HepG2 (cell line): Measurements from ENCODE around the gene TPGS1. TPM values are rescaled to one million over a fixed set of nuclear protein-coding genes. Genes with fewer than 3 reads are reported as not detected.

Source experiments
- ATAC-seq: fragments of 200-7000 bp; cut with Tn5 transposase; 3 replicates; pipeline ENCODE4 v1.9.1; 2020; ENCODE audit warnings: mild to moderate bottlenecking, moderate library complexity
- Bru-seq: library from RNA; stranded (reverse); fragments of 400-500 nt; gene quantifications from one replicate; lab custom pipeline; 2021; lab: Mats Ljungman, UMichigan
- BruChase-seq, 2 experiments: library from RNA; stranded (reverse); fragments of 400-500 nt; gene quantifications; one replicate each; lab custom pipeline; 2021; lab: Mats Ljungman, UMichigan
- BruUV-seq: library from RNA; stranded (reverse); fragments of 400-500 nt; replicated peaks from 2 replicates; lab custom pipeline; 2021; lab: Mats Ljungman, UMichigan
- CTCF ChIA-PET: fragments of 300-600 bp; formaldehyde crosslinking; extraction: SDS; loops from one replicate; lab custom pipeline; 2021; ENCODE audit warnings: low total read pairs, inconsistent platforms, low intra/inter-chr PET ratio; lab: Yijun Ruan, JAX
- POLR2A ChIA-PET: fragments of 350-600 bp; sonication (Branson Sonifier 250); formaldehyde crosslinking; loops from one replicate; lab custom pipeline; 2020; ENCODE audit warnings: antibody characterized with exemption, inconsistent platforms; lab: Yijun Ruan, JAX
- DNase-seq: peaks from one replicate; pipeline ENCODE4 v3.0.0-alpha.2; 2015; ENCODE audit warnings: low spot score
- FAIRE-seq: peaks from 3 replicates; lab custom pipeline; 2011; peaks lifted over from hg19 to GRCh38; lab: Jason Lieb, UNC
- H2AFZ ChIP-seq: one replicate; pipeline ENCODE4 v1.6.1; 2011; ENCODE audit warnings: low read length, inconsistent platforms
- H3K27ac ChIP-seq: fragments of 300-600 bp; 3 replicates; pipeline ENCODE4 v1.8.0; 2011; ENCODE audit warnings: mixed run types, mild to moderate bottlenecking, mixed read lengths, low read length, inconsistent platforms; ENCODE audit not compliant: insufficient read depth; ENCODE audit errors: extremely low read length
- H3K27me3 ChIP-seq, 2 experiments: fragments of 200-600 bp in 1 of 2; 2 replicates in 1 of 2; 3 replicates in 1 of 2; pipeline versions ENCODE4 v1.6.0 to v1.8.0; 2011; ENCODE audit warnings: low read length in 2 of 2, mild to moderate bottlenecking in 2 of 2, moderate library complexity in 2 of 2, inconsistent platforms in 1 of 2; ENCODE audit not compliant: insufficient read depth in 2 of 2, control insufficient read depth in 1 of 2
- H3K36me3 ChIP-seq, 2 experiments: fragments of 200-600 bp in 1 of 2; replicated peaks in 1 of 2; 2 replicates in 1 of 2; 3 replicates in 1 of 2; pipeline versions ENCODE4 v1.5.1 to v1.8.0; 2011; ENCODE audit warnings: low read length in 2 of 2, inconsistent platforms in 1 of 2; ENCODE audit not compliant: insufficient read depth in 2 of 2, control insufficient read depth in 1 of 2
- H3K4me1 ChIP-seq: 2 replicates; pipeline ENCODE4 v1.5.1; 2012; ENCODE audit warnings: low read length, inconsistent platforms; ENCODE audit not compliant: insufficient read depth
- H3K4me2 ChIP-seq: 2 replicates; pipeline ENCODE4 v1.6.0; 2011; ENCODE audit warnings: low read depth, low read length, inconsistent platforms
- H3K4me3 ChIP-seq, 3 experiments: fragments of 200-600 bp in 1 of 3; sonication (generic), shearing (Covaris generic) in 1 of 3; replicated peaks in 1 of 3; 2 replicates each; pipeline ENCODE4 v1.5.1; 2011 to 2016; ENCODE audit warnings: low read length in 3 of 3, inconsistent platforms in 2 of 3, low read depth in 2 of 3, mild to moderate bottlenecking in 2 of 3, control low read depth in 1 of 3, mixed read lengths in 1 of 3; ENCODE audit not compliant: insufficient read depth in 1 of 3
- H3K79me2 ChIP-seq: one replicate; pipeline ENCODE4 v1.6.1; 2011; ENCODE audit warnings: low read length, inconsistent platforms; ENCODE audit not compliant: insufficient read depth
- H3K9ac ChIP-seq: 2 replicates; pipeline ENCODE4 v1.6.0; 2011; ENCODE audit warnings: mild to moderate bottlenecking, low read depth, low read length, inconsistent platforms; ENCODE audit not compliant: insufficient read depth
- H3K9me3 ChIP-seq: 2 replicates; pipeline ENCODE4 v1.5.1; 2012; ENCODE audit warnings: mild to moderate bottlenecking, low read length
- H4K20me1 ChIP-seq: 2 replicates; pipeline ENCODE4 v1.6.0; 2011; ENCODE audit warnings: inconsistent platforms, mild to moderate bottlenecking, low read length, moderate library complexity; ENCODE audit not compliant: insufficient read depth
- IRF2 ChIP-seq: IDR thresholded peaks from 2 replicates; pipeline ENCODE4 v1.6.1; 2018; ENCODE audit warnings: missing genetic modification reagents, missing compliant biosample characterization
- KMT2B ChIP-seq: IDR thresholded peaks from 2 replicates; pipeline ENCODE4 v1.6.1; 2016; ENCODE audit warnings: missing genetic modification reagents, missing compliant biosample characterization
- NFYC ChIP-seq: IDR thresholded peaks from 2 replicates; pipeline ENCODE4 v1.6.1; 2016; ENCODE audit warnings: missing genetic modification reagents, missing compliant biosample characterization
- PITX1 ChIP-seq: sonication (generic); formaldehyde crosslinking; IDR thresholded peaks from 2 replicates; pipeline ENCODE4 v1.5.1; 2020; ENCODE audit warnings: mild to moderate bottlenecking, missing genetic modification reagents
- SP5 ChIP-seq: IDR thresholded peaks from 2 replicates; pipeline ENCODE4 v1.6.1; 2016; ENCODE audit warnings: low read depth, borderline replicate concordance
- SUZ12 ChIP-seq: fragments of 150-350 bp; IDR thresholded peaks from 2 replicates; pipeline ENCODE4 v1.6.1; 2014; ENCODE audit warnings: low read depth, low read length
- ZNF7 ChIP-seq: IDR thresholded peaks from 2 replicates; pipeline ENCODE4 v1.6.1; 2016; ENCODE audit warnings: missing biosample characterization, missing genetic modification reagents
- ZNF709 ChIP-seq: sonication (generic); formaldehyde crosslinking; IDR thresholded peaks from 2 replicates; pipeline ENCODE4 v1.5.0; 2020; ENCODE audit warnings: mild to moderate bottlenecking, missing genetic modification reagents
- WGBS: methylation state at CpG from one replicate; pipeline ENCODE4 v1.1.6; 2017; ENCODE audit warnings: low lambda C conversion rate; 5-methylcytosine and 5-hydroxymethylcytosine counted together
- in situ Hi-C: cut with HindIII; loops from 2 replicates; pipeline ENCODE4 v1.10.0; 2017; ENCODE audit warnings: low pct_unique_long_range_greater_than_20kb; ENCODE audit not compliant: extremely low pct_ligation_motif_present
- intact Hi-C: fragments of 100-400 bp; cut with micrococcal nuclease; formaldehyde crosslinking; loops from one replicate; pipeline ENCODE4 v1.10.0; 2022; ENCODE audit not compliant: unreplicated experiment
- long read RNA-seq, 2 experiments: library from RNA in 1 of 2; library from polyadenylated mRNA in 1 of 2; stranded (forward) in 1 of 2; unstranded in 1 of 2; transcript quantifications; one replicate each; pipeline ENCODE4 v2.0.0, GENCODE V29; 2019 to 2022
- polyA minus RNA-seq, 3 experiments: library from RNA; depleted of rRNA, polyadenylated mRNA; stranded (reverse); fragments of >200 nt; gene quantifications; 2 replicates each; pipeline ENCODE4 v1.2.3, GENCODE V29; 2011; ENCODE audit warnings: low replicate concordance in 1 of 3
- polyA plus RNA-seq, 8 experiments: library from polyadenylated mRNA; depleted of rRNA in 3 of 8; stranded (reverse) in 7 of 8; unstranded in 1 of 8; fragments of >200 nt; fragmentation: Illumina TruSeq in 4 of 8; extraction: Trizol in 4 of 8; gene quantifications; 2 replicates each; pipeline versions ENCODE4 v1.2.1 to v1.2.3, GENCODE V29; 2011 to 2016; ENCODE audit warnings: low read depth in 4 of 8, missing spikeins in 1 of 8, mixed read lengths in 1 of 8; ENCODE audit not compliant: insufficient read depth in 1 of 8
- total RNA-seq, 5 experiments: library from RNA; depleted of rRNA; stranded (reverse); fragments of >200 nt; fragmentation: Illumina TruSeq; extraction: Trizol; gene quantifications; 2 replicates each; pipeline ENCODE4 v1.2.3, GENCODE V29; 2016; ENCODE audit warnings: low read depth in 1 of 5
- TF ChIP-seq, protein P1 (sequence below), 2 experiments: IDR thresholded peaks; 2 replicates each; pipeline ENCODE4 v1.6.1; 2011 to 2012; ENCODE audit warnings: low read length in 2 of 2, borderline replicate concordance in 1 of 2, low read depth in 1 of 2, mild to moderate bottlenecking in 1 of 2, moderate library complexity in 1 of 2

TPGS1 gene, protein sequence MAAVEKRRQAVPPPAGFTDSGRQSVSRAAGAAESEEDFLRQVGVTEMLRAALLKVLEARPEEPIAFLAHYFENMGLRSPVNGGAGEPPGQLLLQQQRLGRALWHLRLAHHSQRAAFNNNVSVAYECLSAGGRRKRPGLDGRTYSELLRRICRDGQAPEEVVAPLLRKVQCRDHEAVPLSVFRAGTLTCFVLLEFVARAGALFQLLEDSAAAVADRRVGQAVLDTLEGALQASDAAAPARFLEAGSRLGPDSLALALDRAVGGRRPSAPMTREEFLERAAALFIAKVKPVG
- total RNA-seq (2016; rRNA removed; fragmentation: Illumina TruSeq; extraction: Trizol) = 4.2 and 6.2 TPM in 2 replicates
- 4.1 and 5.0 TPM in 2 replicates for total RNA-seq (2016; cell fraction: cytosol; rRNA removed; fragmentation: Illumina TruSeq; extraction: Trizol; ENCODE audit: low read depth)
- total RNA-seq (2016; cell fraction: insoluble cytoplasmic fraction; rRNA removed; fragmentation: Illumina TruSeq; extraction: Trizol) = 3.9 and 5.0 TPM in 2 replicates
- total RNA-seq (2016; cell fraction: membrane; rRNA removed; fragmentation: Illumina TruSeq; extraction: Trizol) = 4.2 and 4.9 TPM in 2 replicates
- 2.4 and 3.4 TPM in 2 replicates for total RNA-seq (2016; cell fraction: nucleus; rRNA removed; fragmentation: Illumina TruSeq; extraction: Trizol)
- 1.1 and 2.0 TPM in 2 replicates for polyA plus RNA-seq (2011; rRNA removed)
- polyA plus RNA-seq (2011; cell fraction: cytosol; rRNA removed) = 1.7 and 4.3 TPM in 2 replicates
- polyA plus RNA-seq (2011; cell fraction: nucleus; rRNA removed) = 3.3 and 3.7 TPM in 2 replicates
- 1.0 and 2.2 TPM in 2 replicates for polyA plus RNA-seq (2012)
- 2.0 and 2.2 TPM in 2 replicates for polyA plus RNA-seq (2016; cell fraction: cytosol; fragmentation: Illumina TruSeq; extraction: Trizol; ENCODE audit: low read depth)
- polyA plus RNA-seq (2016; cell fraction: insoluble cytoplasmic fraction; fragmentation: Illumina TruSeq; extraction: Trizol; ENCODE audit: low read depth) = 3.3 and 4.8 TPM in 2 replicates
- 2.0 and 2.2 TPM in 2 replicates for polyA plus RNA-seq (2016; cell fraction: membrane; fragmentation: Illumina TruSeq; extraction: Trizol; ENCODE audit: low read depth)
- polyA plus RNA-seq (2016; cell fraction: nucleus; fragmentation: Illumina TruSeq; extraction: Trizol; ENCODE audit: insufficient read depth, low read depth) = 3.1 and 4.1 TPM in 2 replicates
- polyA minus RNA-seq (2011; rRNA and poly(A)+ RNA removed; ENCODE audit: low replicate concordance) = 2.3 and 2.8 TPM in 2 replicates
- polyA minus RNA-seq (2011; cell fraction: cytosol; rRNA and poly(A)+ RNA removed) = 1.4 and 1.8 TPM in 2 replicates
- 2.1 and 2.3 TPM in 2 replicates for polyA minus RNA-seq (2011; cell fraction: nucleus; rRNA and poly(A)+ RNA removed)
- percentile 52 among the genes with signal in this experiment for Bru-seq, nascent RNA
- percentile 46 among the genes with signal in this experiment for BruChase-seq, experiment 1, labeled RNA remaining after a 6-hour chase
- BruChase-seq, experiment 2, labeled RNA remaining after a 2-hour chase = percentile 46 among the genes with signal in this experiment
- long read RNA-seq, experiment 1, transcript TPGS1-201 (2 exons, 1,114 nt) = major isoform, 13 of 13 reads
- long read RNA-seq, experiment 1, partial matches to known transcripts = 0 of 13 reads
- long read RNA-seq, experiment 1, other reads (novel, unspliced or antisense) = 0 of 13 reads
- long read RNA-seq, experiment 2, transcript TPGS1-201 (2 exons, 1,114 nt) = major isoform, 52 of 58 reads
- long read RNA-seq, experiment 2, partial matches to known transcripts = 6 of 58 reads
- long read RNA-seq, experiment 2, other reads (novel, unspliced or antisense) = 0 of 58 reads

DNA sequence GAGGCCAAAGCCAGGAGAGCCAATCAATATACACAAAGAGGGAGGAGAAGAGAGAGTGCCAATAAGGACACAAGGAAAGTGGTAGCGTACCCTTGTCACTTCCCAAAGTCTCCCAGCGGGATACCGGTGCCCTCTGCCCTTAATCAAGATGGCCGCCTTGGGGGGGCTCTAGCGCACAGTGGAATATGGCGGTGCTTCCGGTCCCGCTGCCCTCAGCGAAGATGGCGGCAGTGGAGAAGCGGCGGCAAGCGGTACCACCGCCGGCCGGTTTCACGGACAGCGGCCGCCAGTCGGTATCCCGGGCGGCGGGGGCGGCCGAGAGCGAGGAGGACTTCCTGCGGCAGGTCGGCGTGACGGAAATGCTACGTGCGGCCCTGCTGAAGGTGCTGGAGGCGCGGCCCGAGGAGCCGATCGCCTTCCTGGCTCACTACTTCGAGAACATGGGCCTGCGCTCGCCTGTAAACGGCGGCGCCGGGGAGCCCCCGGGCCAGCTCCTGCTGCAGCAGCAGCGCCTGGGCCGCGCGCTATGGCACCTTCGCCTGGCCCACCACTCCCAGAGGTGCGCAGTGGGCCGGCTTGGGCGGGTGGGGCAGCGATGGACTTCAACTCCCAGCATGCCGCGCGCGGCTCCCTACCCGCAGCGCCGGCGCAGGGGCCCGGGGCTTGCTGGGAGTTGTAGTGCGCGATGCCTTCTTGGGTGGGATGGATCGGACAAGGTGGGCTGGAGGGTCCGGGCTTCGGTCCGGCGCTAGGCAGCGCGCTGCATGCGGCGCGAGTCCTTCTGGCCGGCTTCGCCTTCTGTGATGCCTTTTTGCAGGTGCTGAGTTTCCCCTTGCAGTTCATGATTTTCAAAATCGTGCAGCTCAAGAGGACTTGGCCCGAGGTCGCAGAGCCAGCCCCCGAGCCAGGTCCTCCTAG, at the start of gene TPGS1:
Gene TPGS1, plus strand, starts transcription at position 212 of the 918 bp plus-strand sequence. Its CDS starts 10 bp downstream, at position 222.
- BruUV-seq = no TSS peak
- no peak for FAIRE-seq
- no peaks in the 10 kb centered on the region for H3K9me3 ChIP-seq
- peak within 1 kb of the TSS; percentile 93 to 99 (median 97) for H3K4me3 ChIP-seq
- peak within 1 kb of the TSS; percentile 98 for H3K27ac ChIP-seq
- H3K4me1 ChIP-seq = peaks cover 32% of the 10 kb centered on the region
- ChIA-PET POLR2A (interaction anchor here (0.8 to 2.8 kb wide), 14 partner anchors 8 to 64 kb away, joined by 3 to 33 read pairs (median 8); partner anchors contain the start of gene CDC34), CTCF (interaction anchor here (0.7 to 1.5 kb wide), 4 partner anchors 12 to 124 kb away, joined by 3 to 6 read pairs (median 4); partner anchors contain the start of gene MADCAM1)
- intact Hi-C loops (no loop called here), in situ Hi-C loops (no loop called here)
- H3K27me3 ChIP-seq = no peaks in the 10 kb centered on the region
- peak within 1 kb of the TSS; percentile 82 for H3K4me2 ChIP-seq
- H3K9ac ChIP-seq = peak within 1 kb of the TSS; percentile 93
- no peaks in the 10 kb centered on the region for H3K79me2 ChIP-seq
- no peaks in the 10 kb centered on the region for H3K36me3 ChIP-seq
- no peaks in the 10 kb centered on the region; the same call in 1 of the 2 replicates for H4K20me1 ChIP-seq
- peak; percentile 63 for DNase-seq
- H2AFZ ChIP-seq = peak within 1 kb of the TSS; percentile 93
- ATAC-seq = peak; percentile 83
- WGBS = 2% methylated on average over 34 of the region's 81 CpGs
- TF ChIP-seq, protein P1, sequence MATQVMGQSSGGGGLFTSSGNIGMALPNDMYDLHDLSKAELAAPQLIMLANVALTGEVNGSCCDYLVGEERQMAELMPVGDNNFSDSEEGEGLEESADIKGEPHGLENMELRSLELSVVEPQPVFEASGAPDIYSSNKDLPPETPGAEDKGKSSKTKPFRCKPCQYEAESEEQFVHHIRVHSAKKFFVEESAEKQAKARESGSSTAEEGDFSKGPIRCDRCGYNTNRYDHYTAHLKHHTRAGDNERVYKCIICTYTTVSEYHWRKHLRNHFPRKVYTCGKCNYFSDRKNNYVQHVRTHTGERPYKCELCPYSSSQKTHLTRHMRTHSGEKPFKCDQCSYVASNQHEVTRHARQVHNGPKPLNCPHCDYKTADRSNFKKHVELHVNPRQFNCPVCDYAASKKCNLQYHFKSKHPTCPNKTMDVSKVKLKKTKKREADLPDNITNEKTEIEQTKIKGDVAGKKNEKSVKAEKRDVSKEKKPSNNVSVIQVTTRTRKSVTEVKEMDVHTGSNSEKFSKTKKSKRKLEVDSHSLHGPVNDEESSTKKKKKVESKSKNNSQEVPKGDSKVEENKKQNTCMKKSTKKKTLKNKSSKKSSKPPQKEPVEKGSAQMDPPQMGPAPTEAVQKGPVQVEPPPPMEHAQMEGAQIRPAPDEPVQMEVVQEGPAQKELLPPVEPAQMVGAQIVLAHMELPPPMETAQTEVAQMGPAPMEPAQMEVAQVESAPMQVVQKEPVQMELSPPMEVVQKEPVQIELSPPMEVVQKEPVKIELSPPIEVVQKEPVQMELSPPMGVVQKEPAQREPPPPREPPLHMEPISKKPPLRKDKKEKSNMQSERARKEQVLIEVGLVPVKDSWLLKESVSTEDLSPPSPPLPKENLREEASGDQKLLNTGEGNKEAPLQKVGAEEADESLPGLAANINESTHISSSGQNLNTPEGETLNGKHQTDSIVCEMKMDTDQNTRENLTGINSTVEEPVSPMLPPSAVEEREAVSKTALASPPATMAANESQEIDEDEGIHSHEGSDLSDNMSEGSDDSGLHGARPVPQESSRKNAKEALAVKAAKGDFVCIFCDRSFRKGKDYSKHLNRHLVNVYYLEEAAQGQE (IDR thresholded peaks at IDR 0.05; ENCODE audit: borderline replicate concordance in 1 of 2, low read depth in 1 of 2, low read length in 2 of 2) = no peak
- TF ChIP-seq KMT2B (CRISPR knock-in tag) (no peak), ZNF709 (CRISPR knock-in tag) (no peak; the same call in 1 of the 2 replicates), SUZ12 (peak; percentile 96), SP5 (CRISPR knock-in tag) (peak; percentile 18; the same call in 1 of the 2 replicates), IRF2 (peak; percentile 60; the same call in 1 of the 2 replicates), PITX1 (0 out of 2 replicates have a peak, but pooled peaks have one; percentile 33), NFYC (CRISPR knock-in tag) (peak; percentile 81), ZNF7 (no peak)
